Measurements from ENCODE around the gene KCNG4.
"Not testable (repeated sequence)": the region's sequence is repeated elsewhere in the genome, so short reads cannot be mapped to it uniquely, and the experiment has no call there.

The KCNG4 gene

GRCh38 chr16:84232969-84233368, 6.8 kb downstream of the KCNG4 start:
- DNase-seq = no peak

- DNase-seq = no peak
These were observed 7.8 kb downstream of the KCNG4 start for GRCh38 chr16:84232060-84232459.

DNA sequence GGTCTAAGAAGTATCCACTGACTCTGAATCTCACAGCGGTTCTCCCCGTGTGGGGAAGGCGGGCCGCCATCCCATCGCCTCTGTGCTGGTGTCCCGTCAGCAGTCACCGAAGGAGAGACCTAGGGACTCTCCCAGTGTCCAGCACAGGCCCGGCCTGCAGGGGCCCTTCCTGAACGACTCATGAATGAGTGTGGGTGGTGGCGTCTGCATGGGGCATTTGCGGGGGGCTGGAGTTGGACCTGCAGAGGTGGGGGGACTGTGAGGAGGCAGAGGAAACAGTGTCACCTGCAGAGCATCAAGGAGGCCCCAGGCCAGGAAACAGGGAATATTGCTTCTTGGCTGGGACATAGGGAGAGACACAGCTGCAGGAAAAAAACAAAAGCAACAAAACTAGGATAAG, 10.3 kb downstream of the KCNG4 start:
- no peak for DNase-seq

- no peak for DNase-seq
These were observed 11.5 kb downstream of the KCNG4 start for GRCh38 chr16:84228256-84228838.

- DNase-seq = no peak
These were observed 12.3 kb downstream of the KCNG4 start for GRCh38 chr16:84227548-84227947.

- DNase-seq = no peak
These were observed 13.8 kb downstream of the KCNG4 start for GRCh38 chr16:84226026-84226425.

DNA sequence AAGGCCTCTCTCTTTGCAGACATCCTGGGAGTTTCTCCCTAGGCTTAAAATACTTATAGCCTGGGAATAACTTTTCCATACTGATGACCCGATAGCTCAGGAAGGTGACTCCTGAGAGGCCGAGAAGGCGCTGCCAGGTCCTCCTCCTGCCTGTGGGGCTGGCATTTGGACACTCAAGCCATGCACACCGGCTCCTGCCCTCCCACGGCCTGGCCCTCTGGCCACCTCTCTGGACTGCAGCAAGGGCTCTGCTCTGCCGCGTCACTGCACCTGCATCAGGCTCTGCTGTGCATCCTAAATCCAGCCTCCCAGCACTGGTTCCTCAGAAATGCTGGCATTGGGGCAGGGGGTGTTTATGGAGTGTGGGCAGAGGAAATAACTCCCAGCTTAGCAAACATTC, 14.2 kb downstream of the KCNG4 start:
- DNase-seq = no peak

DNA sequence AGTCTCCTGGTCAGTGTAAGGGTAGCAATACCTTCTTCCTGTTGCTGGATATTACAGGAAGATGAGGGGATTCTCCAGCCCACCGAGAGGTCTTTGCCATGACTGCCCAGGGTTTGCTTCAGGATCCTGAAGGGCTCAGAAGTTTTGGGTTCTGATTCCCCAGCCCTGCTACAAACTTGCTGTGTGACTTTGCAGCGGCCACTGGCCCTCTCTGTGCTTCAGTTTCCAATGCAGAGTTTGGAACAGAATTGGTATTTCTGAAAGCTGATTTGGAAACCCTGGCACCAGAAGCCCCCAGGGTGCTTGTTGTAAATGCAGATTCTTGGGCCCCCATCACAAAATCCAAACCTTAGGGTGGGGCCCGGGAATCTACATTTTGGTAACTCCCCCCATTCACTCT, 14.7 kb downstream of the KCNG4 start:
- DNase-seq = no peak

- DNase-seq = no peak
These were observed 15.3 kb downstream of the KCNG4 start for GRCh38 chr16:84224554-84224953.

DNA sequence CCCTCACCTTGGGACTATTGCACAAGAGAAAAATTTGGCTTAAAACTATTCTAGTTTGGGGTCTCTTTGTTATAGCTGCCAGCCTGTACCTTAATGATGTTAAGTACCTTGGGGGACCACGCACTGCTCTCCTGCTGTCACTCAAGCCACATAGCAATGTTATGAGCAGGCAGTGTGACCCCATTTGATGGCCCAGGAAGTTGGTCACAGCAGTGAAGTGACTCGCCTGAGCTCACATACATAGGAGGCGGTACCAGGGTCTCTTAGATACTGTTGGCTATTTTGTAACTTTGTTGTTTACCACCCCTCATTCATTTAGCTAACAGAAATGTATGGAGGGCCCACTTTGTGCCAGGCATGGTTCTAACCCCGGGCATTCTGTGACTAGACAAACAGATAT, 16.4 kb downstream of the KCNG4 start:
- no peak for DNase-seq

- no peak for DNase-seq
These were observed 19.0 kb downstream of the KCNG4 start for GRCh38 chr16:84220851-84221250.

DNA sequence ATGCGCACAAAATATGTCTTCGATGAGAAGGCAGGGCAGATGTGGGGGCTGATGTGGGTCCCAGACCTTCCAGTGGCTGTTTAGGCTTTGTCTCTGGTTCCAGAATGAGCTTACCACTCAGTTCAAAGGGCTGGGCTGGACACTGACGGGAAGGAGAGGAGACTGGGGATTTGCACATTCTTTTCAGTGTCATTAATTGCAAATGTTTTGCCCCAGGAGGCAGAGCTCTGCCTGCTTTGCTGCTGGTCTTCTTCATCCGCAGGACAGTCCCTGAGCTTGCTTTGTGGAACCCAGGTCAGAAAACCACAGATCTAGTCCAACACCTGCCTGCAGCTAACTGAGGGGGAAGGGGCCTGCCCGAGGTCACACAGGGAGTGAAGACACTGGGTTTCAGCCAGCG, 20.9 kb downstream of the KCNG4 start:
- no peak for DNase-seq

GRCh38 chr16:84218176-84218823, 21.5 kb downstream of the KCNG4 start:
- no peak for DNase-seq

DNA sequence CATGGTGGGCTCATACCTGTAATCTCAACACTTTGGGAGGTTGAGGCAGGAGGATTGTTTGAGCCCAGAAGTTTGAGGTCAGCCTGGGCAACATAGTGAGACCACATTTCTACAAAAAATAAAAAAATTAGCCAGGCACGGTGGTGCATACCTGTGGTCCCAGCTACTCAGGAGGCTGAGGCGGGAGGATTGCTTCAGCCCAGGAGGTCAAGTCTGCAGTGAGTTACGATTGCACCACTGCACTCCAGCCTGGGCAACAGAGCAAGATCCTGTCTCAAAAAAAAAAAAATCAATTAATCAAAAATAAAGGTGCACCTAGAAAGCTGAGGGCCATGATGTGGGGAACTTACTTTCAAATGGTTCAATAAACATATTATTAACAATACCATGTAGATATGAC, 23.7 kb downstream of the KCNG4 start:
- DNase-seq = not testable (repeated sequence)

GRCh38 chr16:84215531-84215930, 24.3 kb downstream of the KCNG4 start:
- no peak for DNase-seq

DNA sequence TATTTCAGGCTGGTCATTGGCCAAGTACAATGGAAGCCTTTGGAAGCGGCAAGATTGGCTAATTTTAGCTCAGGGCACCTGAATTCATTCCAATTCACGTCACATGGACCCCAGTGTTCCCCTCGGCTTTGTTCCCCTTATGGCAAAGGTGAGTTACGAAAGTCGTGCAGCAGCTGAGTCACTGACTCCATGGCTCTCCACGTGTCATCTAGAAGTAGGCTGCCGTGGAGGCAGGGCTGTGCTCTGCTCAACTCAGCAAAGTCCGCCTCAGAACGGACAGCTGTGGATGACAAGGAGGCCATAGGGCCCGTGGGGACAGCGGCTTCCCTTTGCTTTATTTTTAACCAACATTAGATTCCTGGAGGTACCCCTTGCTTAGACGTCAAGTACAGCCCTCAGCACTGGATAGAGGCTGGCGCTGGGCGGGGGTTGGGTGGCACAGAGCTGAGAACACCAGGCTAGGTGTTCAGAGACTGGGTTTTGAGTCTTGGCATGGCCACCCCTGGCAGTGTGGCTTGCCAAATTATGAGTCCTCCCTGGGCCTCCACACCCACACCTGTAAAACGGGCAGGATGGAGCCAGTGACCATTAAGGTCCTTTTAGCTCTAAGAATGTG, 25.3 kb downstream of the KCNG4 start:
- DNase-seq = no peak

- no peak for DNase-seq
These were observed 27.2 kb downstream of the KCNG4 start for GRCh38 chr16:84212631-84213030.

DNA sequence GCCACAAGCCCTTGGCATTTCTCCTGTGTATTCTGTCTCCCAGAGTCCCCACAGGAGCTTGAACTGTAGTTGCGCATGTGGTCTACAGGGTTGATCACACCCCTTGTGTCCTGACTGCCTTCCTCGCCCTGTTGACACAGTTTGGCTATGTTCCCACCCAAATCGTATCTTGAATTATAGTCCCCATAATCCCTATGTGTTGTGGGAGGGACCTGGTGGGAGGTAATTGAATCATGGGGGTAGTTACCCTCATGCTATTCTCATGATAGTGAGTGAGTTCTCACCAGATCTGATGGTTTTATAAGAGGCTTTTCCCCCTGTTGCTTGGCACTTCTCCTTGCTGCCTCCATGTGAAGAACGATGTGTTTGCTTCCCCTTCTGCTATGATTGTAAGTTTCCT, 27.7 kb downstream of the KCNG4 start:
- no peak for DNase-seq

DNA sequence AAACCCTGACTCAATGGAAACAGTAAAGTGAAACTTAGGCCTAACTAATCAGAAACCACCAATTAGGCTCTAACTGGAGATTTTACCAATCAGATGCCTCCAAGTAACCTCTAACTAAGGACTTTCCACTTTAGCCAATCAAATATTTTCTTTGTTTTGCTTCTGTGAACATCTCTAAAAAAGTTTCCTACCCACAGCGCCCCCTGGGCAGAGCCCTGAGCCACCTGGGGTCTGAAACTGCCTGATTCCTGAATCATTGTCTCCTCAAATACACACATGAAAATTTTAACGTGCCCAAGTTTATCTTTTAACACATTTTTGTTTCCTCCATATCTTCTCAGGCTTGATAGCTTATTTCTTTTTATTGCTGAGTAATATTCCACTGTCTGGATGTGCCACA, 29.8 kb downstream of the KCNG4 start:
- DNase-seq = no peak

- no peak for DNase-seq
These were observed 31.9 kb downstream of the KCNG4 start for GRCh38 chr16:84207879-84208278.

- no peak for DNase-seq
These were observed 32.6 kb downstream of the KCNG4 start for GRCh38 chr16:84207251-84207650.

DNA sequence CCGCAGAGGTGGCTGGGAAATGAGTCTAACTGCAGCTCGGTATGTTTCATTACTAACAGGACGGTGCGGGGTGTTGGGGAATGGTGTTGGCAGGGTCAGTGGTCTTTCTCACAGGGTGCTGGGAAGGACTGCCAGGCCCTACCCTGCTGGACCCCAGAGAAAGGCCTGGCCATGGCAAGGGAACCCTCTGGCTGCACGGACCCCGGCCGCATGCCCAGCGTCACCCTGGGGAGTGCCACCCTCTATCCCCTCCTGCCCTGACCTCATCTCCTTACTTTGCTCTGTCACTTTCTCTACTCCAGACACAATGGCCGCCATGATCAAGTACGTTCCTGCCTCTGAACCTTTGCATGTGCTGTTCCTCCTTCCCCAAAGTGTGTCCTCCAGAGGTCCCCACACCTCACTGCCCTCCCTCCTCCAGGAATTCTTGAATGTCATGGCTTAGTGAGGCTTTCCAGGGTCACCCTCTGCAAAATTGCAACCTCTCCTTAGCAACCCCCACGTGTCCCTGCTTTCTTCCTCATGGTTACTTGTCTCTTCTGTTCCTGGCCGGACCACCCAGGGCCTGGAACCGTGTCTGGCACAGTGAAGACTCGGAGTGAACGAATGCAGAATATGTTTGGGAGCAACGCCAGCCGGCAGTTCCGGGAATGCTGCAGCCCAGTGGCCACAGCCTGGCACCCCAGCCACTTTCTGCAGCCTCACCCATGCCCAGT, 33.7 kb downstream of the KCNG4 start:
- no peak for DNase-seq

DNA sequence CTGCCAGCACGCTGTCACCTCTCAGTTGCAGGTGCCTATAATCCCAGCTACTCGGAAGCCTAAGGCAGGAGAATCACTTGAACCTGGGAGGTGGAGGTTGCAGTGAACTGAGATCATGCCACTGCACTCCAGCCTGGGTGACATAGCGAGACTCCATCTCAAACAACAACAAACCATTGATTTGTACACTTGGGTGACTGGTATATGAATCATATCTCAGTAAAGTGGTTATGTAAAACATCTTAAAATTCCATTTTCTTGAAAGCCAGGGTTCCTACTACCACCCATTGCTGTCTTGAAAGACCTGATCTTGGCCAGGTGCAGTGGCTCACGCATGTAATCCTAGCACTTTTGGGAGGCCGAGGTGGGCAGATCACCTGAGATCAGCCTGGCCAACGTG, 34.7 kb downstream of the KCNG4 start:
- DNase-seq = not testable (repeated sequence)

DNA sequence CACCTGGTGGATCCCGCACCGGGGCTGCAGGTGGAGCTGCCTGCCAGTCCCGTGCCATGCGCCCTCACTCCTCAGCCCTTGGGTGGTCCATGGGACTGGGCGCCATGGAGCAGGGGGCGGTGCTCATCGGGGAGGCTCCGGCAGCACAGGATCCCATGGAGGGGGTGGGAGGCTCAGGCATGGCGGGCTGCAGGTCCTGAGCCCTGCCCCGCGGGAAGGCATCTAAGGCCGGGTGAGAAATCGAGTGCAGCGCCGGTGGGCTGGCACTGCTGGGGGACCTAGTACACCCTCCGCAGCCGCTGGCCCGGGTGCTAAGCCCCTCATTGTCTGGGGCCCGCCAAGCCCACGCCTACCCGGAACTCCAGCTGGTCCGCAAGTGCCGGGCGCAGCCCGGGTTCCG, 35.3 kb downstream of the KCNG4 start:
- DNase-seq = not testable (repeated sequence)

Data from NCI-H1092 treated with DMSO at 0.1 percent for 48 hours (cell line).